Lung (tissue), 4 donors: ENCODE measurements around the gene ATG4B. TPM values are rescaled to one million over a fixed set of nuclear protein-coding genes. Genes with fewer than 3 reads are reported as not detected.

Experiments used
- polyA plus RNA-seq, 2 donors: library from polyadenylated mRNA; stranded (reverse); fragments of 200-250 nt; gene quantifications; one replicate each; pipeline ENCODE4 v1.2.1, GENCODE V29; 2013
- total RNA-seq, 2 donors: library from RNA; depleted of rRNA in 1 of 2; stranded (reverse); fragments of >200 nt in 1 of 2; gene quantifications; one replicate each; pipeline ENCODE4 v1.2.1, GENCODE V29; 2014 to 2021
- donor health status: Bipolar disorder and iron deficiency.
- donor health status: healthy.
- donor health status: DM: yes; HTN: yes; CAD: no.

The ATG4B gene
- total and polyA plus RNA-seq, 4 donors: 45.1 to 74.9 (median 62.0) TPM

Other genes starting within 250 kb of the ATG4B start
- 100 to 1,000 TPM; 141 to 182 TPM for gene STK25, start 129.1 kb upstream of the ATG4B start, total RNA-seq
- 100 to 1,000 TPM; 126 to 130 TPM for gene STK25, start 129.1 kb upstream of the ATG4B start, polyA plus RNA-seq
- gene BOK, start 78.9 kb upstream of the ATG4B start, total RNA-seq: 10 to 100 TPM; 11.8 to 44.3 TPM
- 10 to 100 TPM; 26.8 to 31.5 TPM for gene BOK, start 78.9 kb upstream of the ATG4B start, polyA plus RNA-seq
- 10 to 100 TPM; 43.9 to 46.0 TPM for gene THAP4, start 535 bp upstream of the ATG4B start, total RNA-seq
- gene THAP4, start 535 bp upstream of the ATG4B start, polyA plus RNA-seq: 10 to 100 TPM; 40.0 to 53.7 TPM
- 10 to 100 TPM; 17.4 to 24.3 TPM for gene DTYMK, start 49.1 kb downstream of the ATG4B start, total RNA-seq
- 10 to 100 TPM; 15.6 to 21.9 TPM for gene DTYMK, start 49.1 kb downstream of the ATG4B start, polyA plus RNA-seq
- 10 to 100 TPM; 29.8 to 46.8 TPM for gene ING5, start 64.3 kb downstream of the ATG4B start, total RNA-seq
- 10 to 100 TPM; 19.2 to 32.4 TPM for gene ING5, start 64.3 kb downstream of the ATG4B start, polyA plus RNA-seq
- gene D2HGDH, start 96.9 kb downstream of the ATG4B start, total RNA-seq: 10 to 100 TPM; 22.2 to 45.3 TPM
- 10 to 100 TPM; 12.2 to 32.2 TPM for gene D2HGDH, start 96.9 kb downstream of the ATG4B start, polyA plus RNA-seq
- gene GAL3ST2, start 139.1 kb downstream of the ATG4B start, total RNA-seq: under 1 TPM in 1 of 2 donors, not detected in 1; 0.40 TPM
- gene GAL3ST2, start 139.1 kb downstream of the ATG4B start, polyA plus RNA-seq: not detected
- gene NEU4, start 171.5 kb downstream of the ATG4B start, total RNA-seq: under 1 TPM; 0.26 to 0.43 TPM
- under 1 TPM; 0.27 to 0.59 TPM for gene NEU4, start 171.5 kb downstream of the ATG4B start, polyA plus RNA-seq
- gene PDCD1, start 221.2 kb downstream of the ATG4B start, total RNA-seq: under 1 TPM; 0.83 to 0.97 TPM
- gene PDCD1, start 221.2 kb downstream of the ATG4B start, polyA plus RNA-seq: under 1 TPM; 0.59 to 0.80 TPM
- gene RTP5, start 232.0 kb downstream of the ATG4B start, total RNA-seq: under 1 TPM in 1 of 2 donors, not detected in 1; 0.09 TPM
- gene RTP5, start 232.0 kb downstream of the ATG4B start, polyA plus RNA-seq: under 1 TPM; 0.08 to 0.13 TPM